HEK293 (cell line): ENCODE data around the gene ATP5ME.

Source experiments
- CTCF ChIP-seq: fragments of 450-650 bp; formaldehyde crosslinking; IDR thresholded peaks from 2 replicates; pipeline ENCODE4 v1.5.1; 2016; ENCODE audit warnings: missing biosample characterization, missing genetic modification characterization
- REST ChIP-seq: fragments of 450-650 bp; formaldehyde crosslinking; IDR thresholded peaks from 2 replicates; pipeline ENCODE4 v1.5.1; 2016; ENCODE audit warnings: missing biosample characterization, missing genetic modification characterization
- TCF7L2 ChIP-seq: IDR thresholded peaks from 2 replicates; pipeline ENCODE4 v1.6.1; 2011; ENCODE audit warnings: low read depth, mild to moderate bottlenecking, inconsistent platforms, low read length, moderate library complexity, borderline replicate concordance
- ZNF175 ChIP-seq: fragments of 450-650 bp; formaldehyde crosslinking; IDR thresholded peaks from 2 replicates; pipeline ENCODE4 v1.5.1; 2016; ENCODE audit warnings: missing biosample characterization, missing genetic modification characterization
- ZNF596 ChIP-seq: fragments of 450-650 bp; IDR thresholded peaks from 2 replicates; pipeline ENCODE4 v1.5.0; 2018; ENCODE audit warnings: missing biosample characterization, mild to moderate bottlenecking, missing genetic modification characterization, moderate library complexity

GRCh38 chr4:675980-676870 lies 2.1 kb upstream of the ATP5ME start:
- TF ChIP-seq REST (tag by site-specific recombination) = no peak
- no peak for TF ChIP-seq ZNF175 (tag by site-specific recombination)
- TF ChIP-seq ZNF596 = no peak
- TF ChIP-seq CTCF (tag by site-specific recombination) = no peak
- no peak for TF ChIP-seq TCF7L2
